Uterus (tissue), 2 donors: ENCODE data around the gene ZDBF2.

Experiments used
- POLR2A ChIP-seq, 2 donors: fragments of 450-650 bp; IDR thresholded peaks; one replicate each; pipeline ENCODE4 v1.6.1; 2016; ENCODE audit warnings: antibody characterized with exemption in 2 of 2, mild to moderate bottlenecking in 1 of 2, moderate library complexity in 1 of 2
- TF ChIP-seq, protein P1 (sequence below), 4 experiments: fragments of 200-600 bp in 2 of 4; fragments of 450-650 bp in 2 of 4; sonication (generic) in 2 of 4; IDR thresholded peaks; one replicate each; pipeline ENCODE4 v1.5.1; 2016 to 2019; ENCODE audit warnings: antibody characterized with exemption in 4 of 4, mild to moderate bottlenecking in 2 of 4, moderate library complexity in 1 of 4

GRCh38 chr2:206277503-206277902 is 3.0 kb downstream of the ZDBF2 start:
- TF ChIP-seq, protein P1, sequence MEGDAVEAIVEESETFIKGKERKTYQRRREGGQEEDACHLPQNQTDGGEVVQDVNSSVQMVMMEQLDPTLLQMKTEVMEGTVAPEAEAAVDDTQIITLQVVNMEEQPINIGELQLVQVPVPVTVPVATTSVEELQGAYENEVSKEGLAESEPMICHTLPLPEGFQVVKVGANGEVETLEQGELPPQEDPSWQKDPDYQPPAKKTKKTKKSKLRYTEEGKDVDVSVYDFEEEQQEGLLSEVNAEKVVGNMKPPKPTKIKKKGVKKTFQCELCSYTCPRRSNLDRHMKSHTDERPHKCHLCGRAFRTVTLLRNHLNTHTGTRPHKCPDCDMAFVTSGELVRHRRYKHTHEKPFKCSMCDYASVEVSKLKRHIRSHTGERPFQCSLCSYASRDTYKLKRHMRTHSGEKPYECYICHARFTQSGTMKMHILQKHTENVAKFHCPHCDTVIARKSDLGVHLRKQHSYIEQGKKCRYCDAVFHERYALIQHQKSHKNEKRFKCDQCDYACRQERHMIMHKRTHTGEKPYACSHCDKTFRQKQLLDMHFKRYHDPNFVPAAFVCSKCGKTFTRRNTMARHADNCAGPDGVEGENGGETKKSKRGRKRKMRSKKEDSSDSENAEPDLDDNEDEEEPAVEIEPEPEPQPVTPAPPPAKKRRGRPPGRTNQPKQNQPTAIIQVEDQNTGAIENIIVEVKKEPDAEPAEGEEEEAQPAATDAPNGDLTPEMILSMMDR (IDR thresholded peaks at IDR 0.05) = no peak
- no peak for TF ChIP-seq POLR2A (IDR thresholded peaks at IDR 0.05)
